ENCODE measurements around the gene PSMB11. TPM values are rescaled to one million over a fixed set of nuclear protein-coding genes. Genes with fewer than 3 reads are reported as not detected.

The PSMB11 gene
- total RNA-seq, 1 donor from 2014 or later = not detected

- DNase-seq (ENCODE audit: low read depth, low spot score) = no peak
Observed at GRCh38 chr14:23053426-23053825, 11.4 kb downstream of the PSMB11 start.

GRCh38 chr14:23054000-23054811 is 12.2 kb downstream of the PSMB11 start:
- Mint-ChIP-seq H3K27ac (ENCODE audit: unreplicated experiment) (no peak overlapping the region), H3K27me3 (ENCODE audit: low read depth) (peaks cover 5% of the 10 kb centered on the region), H3K9me3 (no peaks in the 10 kb centered on the region), H3K4me1 (peaks cover 20% of the 10 kb centered on the region), H3K36me3 (ENCODE audit: low read depth) (peaks cover 2% of the 10 kb centered on the region), H3K4me3 (peak overlapping the region; percentile 64)
- TF ChIP-seq CTCF (conservative IDR thresholded peaks at IDR 0.05) = peak; percentile 28
- DNase-seq (ENCODE audit: low read depth, low spot score) = no peak

More at GRCh38 chr14:23053426-23053825, 11.4 kb downstream of the PSMB11 start:
- TF ChIP-seq CTCF (conservative IDR thresholded peaks at IDR 0.05) = no peak
- Mint-ChIP-seq H3K4me3 (no peak overlapping the region), H3K27me3 (ENCODE audit: low read depth) (peaks cover 5% of the 10 kb centered on the region), H3K9me3 (no peaks in the 10 kb centered on the region), H3K4me1 (peaks cover 20% of the 10 kb centered on the region), H3K27ac (ENCODE audit: unreplicated experiment) (no peak overlapping the region), H3K36me3 (ENCODE audit: low read depth) (peaks cover 2% of the 10 kb centered on the region)

GRCh38 chr14:23055147-23055550 is 13.1 kb downstream of the PSMB11 start:
- TF ChIP-seq CTCF (conservative IDR thresholded peaks at IDR 0.05) = no peak
- Mint-ChIP-seq H3K9me3 (no peaks in the 10 kb centered on the region), H3K4me3 (peak overlapping the region; percentile 64), H3K36me3 (ENCODE audit: low read depth) (peaks cover 2% of the 10 kb centered on the region), H3K27ac (ENCODE audit: unreplicated experiment) (no peak overlapping the region), H3K4me1 (peaks cover 20% of the 10 kb centered on the region), H3K27me3 (ENCODE audit: low read depth) (peaks cover 5% of the 10 kb centered on the region)
- no peak for DNase-seq (ENCODE audit: low read depth, low spot score)

- Mint-ChIP-seq H3K27ac (ENCODE audit: unreplicated experiment) (no peak overlapping the region), H3K27me3 (ENCODE audit: low read depth) (peaks cover 5% of the 10 kb centered on the region), H3K4me3 (peak overlapping the region; percentile 93), H3K9me3 (no peaks in the 10 kb centered on the region), H3K36me3 (ENCODE audit: low read depth) (peaks cover 2% of the 10 kb centered on the region), H3K4me1 (peaks cover 20% of the 10 kb centered on the region)
- TF ChIP-seq CTCF (conservative IDR thresholded peaks at IDR 0.05) = no peak
- DNase-seq (ENCODE audit: low read depth, low spot score) = no peak
Observed at GRCh38 chr14:23055621-23056144, 13.7 kb downstream of the PSMB11 start.

- H3K9me3 Mint-ChIP-seq = no peaks in the 10 kb centered on the region
- peaks cover 2% of the 10 kb centered on the region for H3K36me3 Mint-ChIP-seq (ENCODE audit: low read depth)
- peak; percentile 74 for DNase-seq (ENCODE audit: low read depth, low spot score)
- TF ChIP-seq CTCF (conservative IDR thresholded peaks at IDR 0.05) = peak; percentile 75
- peaks cover 5% of the 10 kb centered on the region for H3K27me3 Mint-ChIP-seq (ENCODE audit: low read depth)
- H3K4me3 Mint-ChIP-seq = peak overlapping the region; percentile 93
- H3K27ac Mint-ChIP-seq (ENCODE audit: unreplicated experiment) = peak overlapping the region; percentile 67
- H3K4me1 Mint-ChIP-seq = peaks cover 20% of the 10 kb centered on the region
Observed at GRCh38 chr14:23056145-23056955, 14.3 kb downstream of the PSMB11 start.
